ENCODE measurements around the gene SSBP2.
"Not testable (repeated sequence)": the region's sequence is repeated elsewhere in the genome, so short reads cannot be mapped to it uniquely, and the experiment has no call there.

Gene SSBP2

DNA sequence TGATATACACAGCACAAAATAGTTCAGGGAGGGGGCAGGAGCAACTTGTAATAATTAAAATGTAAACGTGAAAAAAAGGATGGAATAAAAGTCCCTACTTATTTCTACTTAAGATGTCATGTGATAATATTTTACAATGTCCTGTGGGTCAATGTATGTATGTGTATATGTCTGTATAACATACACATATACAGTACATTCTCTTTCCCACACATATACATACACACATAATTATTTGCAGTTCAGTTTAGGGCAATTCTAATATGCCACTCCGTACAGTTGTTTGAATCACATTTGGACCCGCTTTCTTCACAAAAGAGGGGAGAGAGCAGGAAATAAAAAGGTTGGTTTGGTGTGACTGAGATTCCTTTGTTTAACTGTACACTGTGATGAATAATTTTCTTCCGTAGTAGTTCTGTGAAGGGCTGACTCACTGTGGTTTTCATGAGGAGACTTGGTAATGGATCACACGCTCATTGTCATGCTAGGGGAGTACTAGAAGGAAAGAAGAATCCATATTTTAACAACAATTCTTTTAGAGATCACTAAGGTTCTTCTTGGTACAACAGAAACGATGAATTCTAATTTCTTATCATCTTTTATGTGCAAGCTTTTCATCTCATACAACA is 330.7 kb downstream of the SSBP2 start:
- DNase-seq: no peak

DNA sequence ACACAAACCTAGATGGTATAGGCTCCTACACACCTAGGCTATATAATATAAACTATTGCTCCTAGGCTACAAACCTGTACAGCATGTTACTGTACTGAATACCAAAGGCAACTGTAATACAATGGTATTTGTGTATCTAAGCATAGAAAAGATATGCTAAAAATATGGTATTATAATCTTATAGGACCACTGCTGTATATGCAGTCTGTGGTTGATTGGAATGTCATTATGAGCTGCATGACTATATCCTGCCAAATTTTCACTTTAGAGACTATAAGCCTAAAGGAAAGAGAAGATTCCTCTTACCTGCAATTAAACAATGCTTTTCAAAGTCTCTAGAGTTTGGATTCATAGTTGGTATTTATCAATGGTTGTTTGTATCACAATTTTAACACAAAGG is 332.3 kb downstream of the SSBP2 start:
- no peak for DNase-seq

DNA sequence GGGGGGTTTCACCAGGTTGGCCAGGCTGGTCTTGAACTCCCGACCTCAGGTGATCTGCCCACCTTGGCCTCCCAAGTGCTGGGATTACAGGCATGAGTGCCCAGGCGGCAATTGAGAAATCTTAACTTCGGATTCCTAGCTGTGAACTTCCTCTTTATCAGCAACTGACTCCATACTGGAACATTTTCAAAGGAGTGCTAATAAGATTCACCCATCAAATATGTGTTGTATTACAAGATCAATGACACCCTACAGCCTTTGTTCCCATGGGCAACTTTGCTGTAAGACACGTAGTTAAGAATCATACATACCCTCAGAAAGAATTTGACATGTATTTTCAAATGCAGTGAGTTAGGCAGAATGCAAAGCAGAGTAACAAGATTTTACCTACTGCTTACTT is 333.8 kb downstream of the SSBP2 start:
- no peak for DNase-seq

DNA sequence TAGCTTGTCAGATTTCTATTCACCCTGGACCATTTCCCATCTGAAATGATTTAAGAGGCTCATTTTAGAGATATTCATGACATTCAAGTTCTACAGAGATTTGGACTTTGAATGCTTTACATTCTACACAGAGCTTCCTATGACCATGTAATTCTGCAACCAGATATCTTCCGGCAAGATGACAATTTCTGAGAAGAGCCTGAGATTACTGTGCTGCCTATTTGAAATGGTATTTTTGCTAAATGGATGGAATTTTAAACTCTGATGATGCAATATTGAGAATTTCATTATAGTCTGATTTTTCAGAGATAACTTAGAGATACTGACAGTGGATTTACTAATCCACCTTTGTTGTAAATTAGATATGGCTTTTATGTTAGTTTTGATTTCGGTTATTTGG is 341.0 kb downstream of the SSBP2 start:
- DNase-seq: no peak

GRCh38 chr5:81409361-81409760 is 341.5 kb downstream of the SSBP2 start:
- no peak for DNase-seq

DNA sequence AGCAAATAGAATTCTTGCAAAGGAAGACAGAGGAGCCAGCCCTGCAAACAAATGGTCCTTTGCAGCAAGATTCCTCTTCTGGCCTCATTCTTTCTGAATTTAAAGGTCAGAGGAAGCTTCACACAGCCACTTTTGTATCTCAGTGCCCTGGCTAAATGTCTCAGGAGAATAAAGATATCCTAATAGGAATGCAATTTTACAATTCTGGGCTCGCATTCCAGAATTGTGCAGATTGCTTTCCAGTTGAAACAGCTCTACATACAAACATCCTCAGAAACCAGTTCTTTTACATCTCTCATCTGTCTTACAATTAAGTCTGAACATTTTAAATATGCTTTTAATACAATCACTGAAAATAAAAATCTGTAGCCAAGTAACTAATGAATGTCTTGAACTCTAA is 342.4 kb downstream of the SSBP2 start:
- DNase-seq: no peak

- not testable (repeated sequence) for DNase-seq
Observed at GRCh38 chr5:81407811-81408210, 343.1 kb downstream of the SSBP2 start.

GRCh38 chr5:81405126-81405891 is 345.6 kb downstream of the SSBP2 start:
- no peak for DNase-seq

GRCh38 chr5:81402192-81402930 is 348.5 kb downstream of the SSBP2 start:
- DNase-seq: no peak

DNA sequence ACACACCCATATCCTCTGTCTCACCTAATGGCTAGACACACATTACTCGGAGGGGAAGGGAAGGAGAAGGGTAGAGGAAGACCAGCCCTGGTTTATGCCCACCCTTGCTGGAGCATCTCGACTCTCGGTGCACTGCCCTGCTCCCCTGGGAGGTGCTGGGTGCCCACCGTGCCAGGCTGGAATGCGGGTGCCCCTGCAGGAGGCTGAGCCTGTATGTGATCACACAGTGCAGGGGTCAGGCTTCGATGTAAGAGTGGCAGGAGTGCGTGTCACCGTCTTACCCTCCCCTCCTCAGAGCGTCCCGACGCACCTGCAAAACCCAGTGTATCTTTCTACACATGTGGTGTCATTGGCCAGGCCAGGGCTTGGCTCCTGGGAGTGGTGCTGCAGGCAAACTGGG is 349.6 kb downstream of the SSBP2 start:
- DNase-seq: no peak

DNA sequence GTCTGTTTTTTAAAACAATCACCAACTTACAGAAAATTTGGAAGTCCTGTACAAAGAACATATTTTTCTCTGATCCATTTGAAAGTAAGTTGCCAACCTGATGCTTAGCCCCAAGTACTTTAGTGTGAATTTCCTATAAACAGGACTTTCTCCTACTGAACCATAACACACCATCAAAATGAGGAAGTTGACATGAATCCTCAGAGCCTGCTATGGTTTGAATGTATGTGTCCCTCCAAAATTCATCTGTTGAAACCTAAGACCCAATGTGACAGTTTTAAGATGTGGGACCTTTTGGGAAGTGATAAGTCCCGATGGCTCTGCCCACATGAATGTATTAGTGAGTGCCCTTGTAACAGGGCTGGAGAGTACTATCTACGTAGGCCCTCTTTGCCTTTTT is 350.5 kb downstream of the SSBP2 start:
- no peak for DNase-seq

GRCh38 chr5:81398741-81399140 is 352.2 kb downstream of the SSBP2 start:
- no peak for DNase-seq

- no peak for DNase-seq
Observed at GRCh38 chr5:81397176-81397575, 353.7 kb downstream of the SSBP2 start.

- no peak for DNase-seq
Observed at GRCh38 chr5:81395262-81395661, 355.6 kb downstream of the SSBP2 start.

DNA sequence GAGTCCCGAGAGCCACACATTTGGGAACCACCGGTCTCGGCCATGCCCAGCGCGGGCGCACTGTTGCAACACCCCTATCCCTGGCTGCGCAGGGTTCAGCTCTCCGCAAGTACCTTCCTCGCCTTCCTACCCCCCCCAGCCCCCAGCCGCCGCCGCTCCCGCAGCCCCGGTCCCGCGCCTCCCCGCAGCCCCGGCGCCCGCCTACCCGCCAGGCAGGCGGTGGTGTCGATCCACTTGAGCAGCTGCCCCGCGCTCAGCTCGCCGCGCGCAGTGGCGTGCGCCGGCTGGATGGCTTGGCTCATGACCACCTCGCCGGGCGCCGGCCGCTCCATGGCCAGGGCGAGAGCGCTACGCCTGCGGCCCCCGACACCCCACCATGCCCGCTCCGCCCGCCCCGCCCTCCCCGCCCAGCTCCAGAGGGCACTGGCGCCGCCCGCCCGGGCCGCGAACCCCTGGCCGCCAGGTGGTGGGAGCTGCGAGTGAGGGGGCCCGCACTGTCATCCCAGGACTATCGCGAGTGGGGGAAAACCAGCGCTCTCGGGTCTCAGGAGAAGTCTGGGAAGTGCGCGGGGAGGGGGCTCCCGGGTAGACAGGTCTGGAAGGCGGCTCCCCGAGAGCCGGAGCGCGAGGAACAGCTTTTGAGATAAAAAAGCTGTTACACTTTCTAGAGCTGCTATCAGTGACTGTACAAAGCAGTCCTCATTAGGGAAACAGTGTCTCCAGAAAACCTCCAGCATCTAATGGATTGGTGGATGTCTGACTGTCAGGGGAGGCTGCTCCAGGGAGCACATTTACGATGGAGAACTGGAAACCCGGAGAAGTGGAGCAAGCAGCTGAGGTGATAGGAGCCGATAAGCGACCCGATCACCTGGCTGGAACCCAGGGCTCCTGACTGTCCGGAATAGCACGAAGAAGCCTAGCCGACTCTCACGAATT is 356.8 kb downstream of the SSBP2 start, which contains the start of gene ACOT12:
Gene ACOT12, minus strand, starts transcription at position 352 of the 936 bp plus-strand sequence. Its CDS starts 20 bp downstream, at position 332.
- no peak for DNase-seq

- no peak for DNase-seq
Observed at GRCh38 chr5:81393430-81393782, 357.5 kb downstream of the SSBP2 start.

- no peak for DNase-seq
Observed at GRCh38 chr5:81389025-81389424, 361.9 kb downstream of the SSBP2 start.

- DNase-seq: no peak
Observed at GRCh38 chr5:81388169-81388568, 362.7 kb downstream of the SSBP2 start.

DNA sequence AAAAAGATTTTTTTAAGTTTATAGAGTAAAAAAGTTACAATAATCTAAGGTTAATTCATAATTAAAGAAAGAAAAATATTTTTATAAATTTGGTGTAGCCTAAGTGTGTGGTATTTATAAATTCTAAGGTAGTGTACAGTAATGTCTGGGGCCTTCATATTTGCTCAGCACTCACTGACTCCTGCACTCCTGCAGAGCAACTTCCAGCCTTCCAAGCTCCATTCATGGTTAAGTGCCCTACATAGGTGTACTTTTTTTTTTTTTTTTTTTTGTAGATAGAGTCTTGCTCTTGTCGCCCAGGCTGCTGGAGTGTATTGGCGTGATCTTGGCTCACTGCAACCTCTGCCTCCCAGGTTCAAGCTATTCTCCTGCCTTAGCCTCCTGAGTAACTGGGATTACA is 367.0 kb downstream of the SSBP2 start:
- no peak for DNase-seq

DNA sequence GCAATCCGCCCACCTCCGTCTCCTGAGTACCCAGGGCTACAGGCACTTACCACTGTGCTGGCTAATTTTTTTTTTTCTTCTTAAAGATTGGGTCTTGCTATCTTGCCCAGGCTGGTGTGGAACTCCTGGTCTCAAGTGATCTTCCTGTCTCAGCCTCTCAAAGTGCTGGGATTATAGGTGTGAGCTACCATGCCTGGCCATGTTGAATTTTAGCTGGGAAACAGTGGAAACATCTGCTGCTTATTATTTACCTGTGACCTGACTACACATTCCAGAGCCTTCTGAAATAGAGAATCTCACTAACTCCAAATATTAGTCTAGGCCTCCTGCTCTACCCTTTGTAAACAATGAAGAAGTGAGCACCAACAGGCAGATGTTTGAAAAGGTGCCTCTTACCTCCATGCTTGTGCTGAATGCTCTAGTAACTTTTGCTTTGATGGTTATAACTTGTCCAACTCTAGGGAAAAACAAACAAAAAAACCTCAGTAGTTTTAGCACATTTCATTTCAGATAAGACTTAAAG is 379.5 kb downstream of the SSBP2 start:
- DNase-seq: no peak

DNA sequence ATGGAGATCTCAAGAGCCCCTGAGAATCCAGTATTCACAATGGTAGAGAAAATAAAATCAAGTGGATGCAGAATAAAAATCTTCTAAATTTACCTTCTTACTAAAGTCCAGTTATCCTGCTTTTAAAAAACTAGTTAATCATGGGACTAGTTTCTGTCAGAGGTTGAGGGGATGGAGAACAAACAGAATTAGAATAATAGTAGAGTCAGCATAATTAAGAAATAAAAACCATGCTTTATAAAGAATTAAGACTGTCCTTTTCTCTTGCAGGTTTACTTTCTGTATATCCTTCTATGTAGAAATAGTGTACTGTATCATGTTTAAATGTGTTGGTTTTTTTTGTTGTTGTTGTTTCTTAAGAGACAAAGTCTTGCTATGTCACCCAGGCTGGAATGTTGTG is 380.0 kb downstream of the SSBP2 start:
- DNase-seq: no peak

GRCh38 chr5:81365541-81365940 is 385.4 kb downstream of the SSBP2 start:
- no peak for DNase-seq
